Measurements from ENCODE around the gene FBH1.
A peak's percentile ranks its signal among the peaks of the same experiment; 100 is the strongest.

Gene FBH1

GRCh38 chr10:5904227-5904626 is 14.2 kb downstream of the FBH1 start:
- DNase-seq, result no peak

DNA sequence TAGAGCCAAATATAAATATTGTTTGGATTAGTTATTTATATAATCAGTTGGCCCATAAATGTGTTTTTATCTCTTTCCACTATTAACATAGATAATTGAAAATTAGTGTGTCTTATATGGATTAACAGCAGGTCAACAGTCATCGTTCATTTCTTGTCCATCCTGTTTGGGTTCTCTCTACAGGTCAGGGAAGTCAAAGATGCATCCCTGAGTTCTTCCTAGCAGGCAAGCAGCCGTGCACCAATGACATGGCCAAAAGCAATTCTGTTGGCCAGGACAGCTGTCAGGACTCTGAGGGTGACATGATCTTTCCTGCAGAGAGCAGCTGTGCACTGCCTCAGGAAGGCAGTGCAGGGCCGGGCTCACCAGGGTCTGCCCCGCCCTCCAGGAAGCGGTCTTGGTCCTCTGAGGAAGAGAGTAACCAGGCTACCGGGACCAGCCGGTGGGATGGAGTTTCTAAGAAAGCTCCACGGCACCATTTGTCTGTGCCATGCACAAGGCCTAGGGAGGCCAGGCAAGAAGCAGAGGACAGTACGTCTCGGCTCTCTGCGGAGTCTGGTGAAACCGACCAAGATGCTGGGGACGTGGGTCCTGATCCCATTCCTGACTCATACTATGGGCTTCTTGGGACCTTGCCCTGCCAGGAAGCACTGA is 15.9 kb downstream of the FBH1 start:
- DNase-seq, result peak; percentile 54

DNA sequence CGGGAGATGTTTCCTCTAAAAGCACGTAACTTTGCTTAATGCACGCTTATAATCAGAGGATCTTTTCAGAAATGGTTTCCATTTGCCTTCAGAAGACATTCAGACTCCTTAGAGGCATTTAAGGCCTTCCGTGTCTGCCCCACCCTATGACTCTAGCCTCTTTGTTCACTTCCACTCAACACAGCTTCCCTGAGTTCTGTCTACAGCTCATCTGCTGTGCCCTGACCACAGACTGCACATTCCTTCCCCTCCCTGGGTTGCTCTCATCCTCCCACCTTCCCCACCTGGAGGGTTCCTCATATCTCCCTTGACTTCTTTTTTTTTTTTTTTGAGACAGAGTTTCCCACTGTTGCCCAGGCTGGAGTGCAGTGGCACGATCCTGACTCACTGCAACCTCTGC is 16.6 kb downstream of the FBH1 start:
- DNase-seq, result no peak

DNA sequence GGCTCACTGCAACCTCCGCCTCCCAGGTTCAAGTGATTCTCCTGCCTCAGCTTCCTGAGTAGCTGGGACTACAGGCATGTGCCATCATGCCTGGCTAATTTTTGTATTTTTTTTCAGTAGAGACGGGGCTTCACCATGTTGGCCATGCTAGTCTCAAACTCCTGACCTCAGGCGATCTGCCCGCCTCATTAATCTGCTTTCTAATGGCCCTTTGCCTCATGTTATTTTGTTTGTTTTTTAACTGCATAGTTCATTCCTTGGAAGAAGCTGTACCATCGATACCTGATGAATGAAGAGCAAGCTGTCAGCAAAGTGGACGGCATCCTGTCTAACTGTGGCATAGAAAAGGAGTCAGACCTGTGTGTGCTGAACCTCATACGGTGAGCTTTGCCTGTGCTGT is 18.6 kb downstream of the FBH1 start:
- DNase-seq, result peak; percentile 1

GRCh38 chr10:5910323-5911100 is 20.5 kb downstream of the FBH1 start:
- DNase-seq, result peak; percentile 30

GRCh38 chr10:5911670-5912069 is 21.6 kb downstream of the FBH1 start:
- DNase-seq, result no peak

- no peak for DNase-seq
Observed at GRCh38 chr10:5913736-5914135, 23.7 kb downstream of the FBH1 start.

DNA sequence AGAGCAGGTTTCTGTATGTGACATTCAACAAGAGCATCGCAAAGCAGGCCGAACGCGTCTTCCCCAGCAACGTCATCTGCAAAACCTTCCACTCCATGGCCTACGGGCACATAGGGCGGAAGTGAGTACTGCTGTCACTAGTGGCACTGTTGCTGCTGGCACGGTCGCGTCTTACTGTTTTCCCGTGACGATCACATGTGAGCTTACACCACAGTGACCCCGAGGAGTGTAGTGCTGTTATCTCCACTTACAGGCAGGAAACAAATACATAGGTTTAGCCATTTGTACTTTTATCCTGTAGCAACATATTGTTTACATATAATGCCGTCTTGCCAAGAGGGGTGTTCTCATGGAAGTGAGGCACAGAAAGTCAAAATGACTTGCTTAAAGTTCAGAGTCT is 25.4 kb downstream of the FBH1 start:
- no peak for DNase-seq

DNA sequence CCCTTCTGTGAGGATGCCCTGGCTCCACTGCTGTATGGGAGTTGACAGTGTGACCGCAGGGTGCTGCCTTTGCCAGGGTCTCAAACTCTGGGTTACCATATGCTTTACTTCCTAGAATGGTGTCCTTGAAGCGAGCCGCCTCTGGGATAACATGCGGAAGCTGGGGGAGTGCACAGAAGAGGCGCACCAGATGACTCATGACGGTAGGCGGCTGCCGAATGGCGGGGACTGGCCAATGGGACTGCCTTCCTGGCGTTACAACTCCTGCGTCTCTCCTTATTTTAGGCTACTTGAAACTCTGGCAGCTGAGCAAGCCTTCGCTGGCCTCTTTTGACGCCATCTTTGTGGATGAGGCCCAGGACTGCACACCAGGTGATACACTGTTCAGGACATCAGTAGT is 27.3 kb downstream of the FBH1 start:
- DNase-seq, result no peak

GRCh38 chr10:5918763-5919162 is 28.7 kb downstream of the FBH1 start:
- no peak for DNase-seq

DNA sequence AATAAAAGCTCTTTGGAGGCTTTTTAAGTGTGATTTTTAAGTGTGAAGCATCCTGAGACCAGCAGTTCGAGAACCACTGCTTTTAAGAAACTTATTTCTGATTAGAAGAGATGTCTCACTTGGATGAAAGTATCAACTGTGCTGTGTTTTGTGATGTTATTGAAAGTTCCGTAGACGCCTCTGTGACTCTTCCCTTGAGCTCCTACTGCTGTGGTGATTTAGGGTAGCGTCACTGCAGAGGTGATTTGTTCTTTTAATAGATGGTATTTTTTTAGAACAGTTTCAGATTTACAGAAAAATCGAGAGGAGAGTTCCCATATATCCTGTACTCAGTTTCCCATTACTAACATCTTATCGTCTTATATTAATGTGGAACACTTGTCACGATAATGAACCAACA is 29.5 kb downstream of the FBH1 start:
- DNase-seq, result no peak

GRCh38 chr10:5921746-5922145 is 31.7 kb downstream of the FBH1 start:
- DNase-seq, result no peak

DNA sequence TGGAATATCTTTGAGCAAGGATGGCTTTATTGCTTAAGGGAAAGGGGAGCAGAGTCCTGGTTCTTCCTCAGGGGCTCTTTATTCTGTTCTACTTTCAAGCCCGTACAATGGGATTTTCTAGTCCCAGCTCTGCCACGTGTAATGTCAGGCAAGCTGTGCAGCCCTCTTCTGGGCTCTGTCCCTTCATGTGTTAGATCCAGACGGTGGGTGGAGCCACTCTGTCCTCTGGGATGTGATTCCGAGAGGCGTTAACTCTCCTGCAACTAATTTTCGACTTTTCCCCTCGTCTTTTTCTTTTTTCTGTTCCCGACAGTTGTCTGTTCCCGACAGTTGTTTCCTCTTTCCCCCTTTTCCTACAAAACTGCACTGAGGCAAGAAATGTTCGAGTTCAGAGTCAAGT is 34.8 kb downstream of the FBH1 start:
- no peak for DNase-seq

- no peak for DNase-seq
Observed at GRCh38 chr10:5927306-5927705, 37.3 kb downstream of the FBH1 start.

DNA sequence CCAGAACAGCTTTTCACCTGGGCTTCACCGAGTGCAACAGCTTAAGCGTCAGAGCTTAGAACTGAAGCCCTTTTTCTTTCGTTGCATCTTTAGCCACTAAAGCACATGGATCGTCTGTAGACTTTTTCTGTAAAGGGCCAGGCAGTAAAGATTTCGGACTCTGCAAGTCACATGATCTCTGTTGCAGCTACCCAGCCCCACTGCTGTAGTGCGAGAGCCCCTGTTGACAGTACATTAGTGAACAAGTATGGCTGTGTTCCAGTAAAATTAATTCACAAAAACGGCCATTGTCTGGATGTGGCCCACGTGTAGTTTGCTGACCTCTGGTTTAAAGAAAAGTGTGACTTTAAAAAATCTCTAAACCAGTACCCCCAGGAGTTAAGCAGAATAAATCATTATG is 39.4 kb downstream of the FBH1 start:
- DNase-seq, result no peak

DNA sequence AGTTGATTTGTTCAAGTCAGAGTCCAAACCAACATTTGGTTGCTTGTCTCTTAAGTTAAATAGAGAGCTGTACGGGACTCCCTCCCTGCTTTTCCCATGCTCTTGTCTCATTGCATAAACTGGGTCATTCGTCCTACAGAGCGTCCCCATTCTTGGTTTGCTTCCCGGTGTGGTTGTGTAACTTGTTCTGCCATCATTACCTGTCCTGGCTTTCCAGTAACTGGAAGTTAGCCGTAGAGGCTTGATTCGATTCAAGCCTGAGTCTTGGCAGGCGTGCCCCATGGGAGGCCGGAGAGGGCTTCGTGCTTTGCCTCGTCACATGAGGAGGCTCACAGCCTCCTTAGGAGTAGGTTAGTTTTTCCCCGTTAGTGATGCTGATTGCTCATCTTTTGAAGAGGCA is 40.2 kb downstream of the FBH1 start:
- DNase-seq, result no peak

DNA sequence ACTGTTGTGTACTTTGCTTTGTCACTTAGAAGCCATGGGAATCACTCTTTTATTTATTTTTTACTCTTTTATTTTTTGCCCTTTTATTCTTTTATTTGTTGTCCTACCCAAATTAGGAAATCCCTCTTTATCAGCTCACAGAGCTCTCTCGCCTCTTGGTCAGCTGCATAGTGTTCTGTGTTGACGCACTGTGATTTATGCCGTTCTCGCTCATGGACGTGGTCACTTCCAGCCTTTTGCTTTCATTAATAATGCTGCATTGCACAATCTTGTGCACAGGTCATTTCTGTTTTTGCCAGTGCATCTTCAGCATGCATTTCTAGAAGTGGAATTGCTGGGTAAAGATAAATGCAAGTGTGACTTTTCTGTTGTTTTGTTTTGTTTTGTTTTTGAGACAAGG is 42.3 kb downstream of the FBH1 start:
- no peak for DNase-seq

- DNase-seq, result no peak
Observed at GRCh38 chr10:5933909-5934546, 44.0 kb downstream of the FBH1 start.

- no peak for DNase-seq
Observed at GRCh38 chr10:5935628-5936027, 45.6 kb downstream of the FBH1 start.

DNA sequence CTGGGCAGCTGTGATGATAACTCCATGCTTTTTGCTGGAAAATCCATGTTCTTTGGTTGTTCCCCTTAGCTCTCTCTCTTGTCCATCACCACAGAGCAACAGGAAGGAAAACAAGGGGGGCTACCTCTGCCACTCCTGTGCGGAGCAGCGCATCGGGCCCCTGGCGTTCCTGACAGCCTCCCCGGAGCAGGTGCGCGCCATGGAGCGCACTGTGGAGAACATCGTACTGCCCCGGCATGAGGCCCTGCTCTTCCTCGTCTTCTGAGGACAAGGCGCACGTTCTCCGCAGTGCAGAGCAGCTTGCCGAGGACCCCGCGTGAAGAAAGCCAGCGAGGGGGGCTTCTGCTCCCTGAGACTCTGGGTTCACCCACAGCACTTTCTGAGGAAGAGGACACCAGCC is 47.0 kb downstream of the FBH1 start:
- DNase-seq, result no peak

- no peak for DNase-seq
Observed at GRCh38 chr10:5938291-5938690, 48.2 kb downstream of the FBH1 start.

DNA sequence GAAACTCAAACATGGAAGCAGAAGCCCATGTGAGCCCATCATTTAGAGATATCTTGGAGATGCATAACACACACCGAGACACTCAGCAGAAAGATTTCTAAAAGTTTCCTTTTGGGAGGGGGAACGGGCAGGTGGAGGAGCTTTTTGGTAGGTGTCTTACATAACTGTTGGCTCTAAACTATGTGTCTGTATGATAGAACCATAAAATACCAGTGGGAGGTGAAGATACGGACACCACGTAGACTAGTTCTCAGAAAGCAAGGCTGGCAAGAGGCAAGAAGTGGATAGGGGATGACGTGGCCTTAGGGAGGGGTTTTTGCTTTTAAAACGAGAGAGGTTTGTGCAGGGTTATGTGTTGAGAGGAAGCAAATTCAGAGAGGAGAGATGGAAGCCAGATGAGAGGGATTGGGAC is 50.8 kb downstream of the FBH1 start:
- DNase-seq, result no peak

DNA sequence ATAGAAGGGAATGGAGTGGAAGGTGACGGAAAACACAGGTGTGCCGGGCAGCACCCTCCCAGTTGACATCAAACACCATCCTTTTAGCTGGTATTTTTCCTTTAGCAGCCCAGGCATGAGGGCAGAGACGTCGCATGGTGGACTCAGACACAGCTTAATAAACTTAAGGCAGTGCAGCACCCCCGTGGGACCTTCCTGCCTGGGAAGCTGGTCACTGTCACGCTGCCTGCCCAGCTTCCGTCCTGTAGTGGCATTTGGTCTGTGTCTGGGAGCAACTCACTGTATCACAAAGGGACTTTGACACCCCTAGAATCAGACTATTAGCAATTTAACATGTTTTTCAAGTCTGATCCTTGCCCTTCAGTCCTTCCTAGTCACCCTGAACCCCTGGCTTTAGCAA is 51.5 kb downstream of the FBH1 start:
- no peak for DNase-seq

GRCh38 chr10:5942001-5942400 is 52.0 kb downstream of the FBH1 start:
- no peak for DNase-seq
